HG03280 (cell line): ENCODE measurements around the gene MPP2.
A peak's percentile ranks its signal among the peaks of the same experiment; 100 is the strongest.
"Not testable (repeated sequence)": the region's sequence is repeated elsewhere in the genome, so short reads cannot be mapped to it uniquely, and the experiment has no call there.

Experiments
- ATAC-seq: cut with Tn5 transposase; IDR thresholded peaks from one replicate; pipeline ENCODE4 v1.9.1; 2021; ENCODE audit warnings: mild to moderate bottlenecking, moderate library complexity; ENCODE audit not compliant: unreplicated experiment

Gene MPP2

DNA sequence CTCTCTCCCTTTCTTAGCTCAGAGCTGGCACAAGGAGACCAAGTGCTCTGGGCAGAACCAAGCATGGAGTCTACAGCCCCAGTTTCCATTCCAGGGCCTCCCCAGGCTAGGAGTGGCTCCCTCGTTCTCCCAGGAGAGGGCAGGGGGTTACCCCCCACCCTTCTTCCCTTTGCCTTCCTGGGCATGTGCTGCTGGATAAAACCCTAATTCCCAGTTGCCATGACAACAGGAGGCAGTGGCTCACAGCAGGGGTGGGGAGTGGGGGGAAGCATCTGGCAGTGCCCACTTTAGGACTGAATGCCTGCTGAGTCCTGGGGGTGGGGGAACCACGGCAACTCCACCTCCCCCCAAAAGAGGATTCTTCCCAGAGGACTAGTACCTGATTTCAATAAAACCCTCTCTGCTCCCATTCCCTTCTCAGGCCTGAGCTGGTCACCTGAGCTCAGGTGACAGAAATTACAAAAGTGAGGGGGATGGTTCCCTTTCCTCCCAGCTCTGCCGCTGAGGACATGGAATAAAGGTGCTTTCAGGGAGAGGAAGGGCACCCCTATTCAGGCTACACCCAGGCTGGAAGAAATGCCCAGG, 1.8 kb downstream of the MPP2 start:
- no peak for ATAC-seq

DNA sequence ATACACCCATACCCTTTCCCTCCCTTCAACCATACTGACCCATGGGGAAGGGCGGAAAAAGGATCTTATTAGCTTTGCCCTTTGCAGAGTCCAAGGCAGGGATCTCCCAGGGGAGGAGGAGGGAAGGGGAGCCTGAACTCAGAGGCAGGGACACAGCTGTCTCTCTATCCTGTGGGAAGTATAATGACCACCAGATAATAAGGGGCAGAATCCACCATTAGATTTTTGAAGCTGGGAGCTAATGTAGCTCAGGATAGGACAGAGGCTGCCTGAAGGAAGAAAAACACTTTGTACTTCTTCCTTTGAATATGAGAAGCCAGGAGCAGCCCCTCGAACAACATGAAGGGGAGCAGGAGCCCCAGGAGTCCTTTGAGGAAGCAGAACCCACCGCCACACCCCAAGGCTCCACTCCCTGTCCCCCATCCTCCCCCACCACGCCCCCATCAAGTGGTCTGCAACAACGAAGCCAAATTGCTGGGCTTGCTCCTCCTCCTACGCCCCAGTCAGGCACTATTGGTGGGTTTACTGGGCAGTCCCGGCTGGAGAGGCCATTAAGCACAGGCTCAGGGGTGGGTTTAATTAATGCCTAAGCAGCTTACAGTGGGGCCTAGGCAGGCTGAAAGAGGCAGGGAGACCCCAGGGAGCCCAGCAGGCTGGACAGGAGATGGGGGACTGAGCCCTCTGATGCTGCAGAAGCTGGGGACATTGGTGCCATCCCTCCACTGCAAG, 5.3 kb downstream of the MPP2 start:
- ATAC-seq: no peak

DNA sequence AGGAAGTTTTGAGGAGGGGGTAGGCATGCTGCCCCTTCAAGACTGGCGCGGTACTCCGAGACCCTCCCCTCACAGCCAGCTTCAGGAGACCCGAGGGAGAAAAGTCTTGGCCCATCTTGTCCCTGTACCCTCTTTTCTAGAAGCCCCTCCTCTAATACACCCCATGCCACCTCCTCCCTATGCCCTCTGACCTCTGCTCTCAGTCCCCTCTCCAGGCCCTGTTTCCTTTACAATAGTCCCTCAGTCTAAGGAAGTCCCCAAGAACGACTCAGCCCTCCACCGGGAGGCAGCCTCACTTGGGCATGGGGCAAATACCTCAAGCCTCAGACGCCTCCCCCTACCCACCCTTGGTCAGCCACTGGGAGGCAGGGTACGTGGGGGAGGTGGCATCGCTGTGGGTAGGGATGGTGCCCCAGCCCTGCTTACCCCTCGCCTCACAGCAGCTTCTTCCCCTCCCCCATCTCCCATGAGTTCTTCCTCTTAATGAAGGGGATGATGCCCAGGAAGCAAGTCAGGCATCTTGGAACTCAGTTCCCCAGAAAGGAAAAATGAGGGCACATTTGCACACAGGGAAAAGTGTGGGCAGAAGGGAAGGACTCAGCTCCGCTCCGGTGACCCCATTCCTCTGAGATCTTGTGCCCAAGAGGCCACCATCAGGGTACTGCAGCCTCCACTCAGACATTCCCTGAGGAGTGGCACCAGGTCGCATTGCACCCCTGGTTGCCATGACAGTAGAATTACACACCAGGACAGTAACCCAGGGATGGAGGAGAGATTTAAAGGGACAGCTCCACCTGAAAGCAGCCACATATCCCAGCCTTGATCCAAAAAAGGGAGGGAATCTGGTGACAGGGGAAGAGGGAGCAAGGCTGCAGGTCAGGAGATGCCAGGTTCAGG, 6.2 kb downstream of the MPP2 start:
- ATAC-seq: no peak

DNA sequence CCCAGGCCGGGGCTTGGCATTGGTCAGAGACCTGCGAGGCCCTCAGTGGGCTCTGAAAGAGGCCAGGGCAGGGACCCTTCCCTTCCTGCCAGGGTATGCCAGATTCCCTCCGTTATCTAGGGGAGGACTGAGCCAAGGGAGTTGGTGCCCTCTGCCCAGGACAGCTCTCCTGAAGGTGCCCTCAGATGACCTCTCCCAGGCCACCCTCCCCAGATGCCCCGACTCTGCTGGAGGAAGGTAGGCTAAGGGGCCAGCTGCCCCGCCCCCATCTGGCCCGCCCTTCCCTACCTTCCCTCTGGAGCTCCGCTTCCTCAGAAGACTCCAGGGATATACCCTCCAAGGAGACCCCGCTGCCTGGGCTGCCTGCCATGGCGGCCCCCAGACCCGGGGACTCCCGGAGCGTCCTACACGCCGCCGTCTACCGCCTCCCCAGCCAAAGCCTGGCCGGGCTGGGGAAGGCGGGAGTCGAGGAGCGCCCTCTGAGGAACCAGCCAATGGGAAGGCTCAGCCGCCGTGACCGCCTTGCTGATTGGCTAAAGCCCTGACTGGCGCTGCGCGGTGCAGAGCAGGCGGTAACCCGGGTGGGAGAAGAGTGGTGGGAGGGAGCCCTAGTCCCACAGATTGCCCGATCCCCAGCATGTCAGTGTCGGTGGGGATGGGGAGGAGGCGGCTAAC, 7.0 kb downstream of the MPP2 start:
- ATAC-seq: peak; percentile 69

DNA sequence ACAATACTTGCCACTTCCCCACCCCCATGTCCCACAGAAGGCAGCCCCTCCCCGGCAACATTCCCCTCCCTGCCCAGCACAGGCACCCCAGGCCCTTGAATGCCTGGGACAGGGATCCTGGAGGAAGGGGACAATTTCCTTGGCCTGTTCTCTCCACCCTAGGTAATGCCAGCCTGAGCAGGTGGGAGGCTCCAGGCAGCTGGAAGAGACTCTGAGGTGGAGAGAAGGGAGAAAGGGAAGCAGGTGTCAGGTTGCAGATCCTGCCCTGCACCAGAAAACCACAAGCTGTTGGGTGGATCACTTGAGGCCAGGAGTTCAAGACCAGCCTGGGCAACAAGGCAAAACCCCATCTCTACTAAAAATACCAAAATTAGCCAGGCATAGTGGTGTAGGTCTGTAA, 8.9 kb downstream of the MPP2 start:
- no peak for ATAC-seq

DNA sequence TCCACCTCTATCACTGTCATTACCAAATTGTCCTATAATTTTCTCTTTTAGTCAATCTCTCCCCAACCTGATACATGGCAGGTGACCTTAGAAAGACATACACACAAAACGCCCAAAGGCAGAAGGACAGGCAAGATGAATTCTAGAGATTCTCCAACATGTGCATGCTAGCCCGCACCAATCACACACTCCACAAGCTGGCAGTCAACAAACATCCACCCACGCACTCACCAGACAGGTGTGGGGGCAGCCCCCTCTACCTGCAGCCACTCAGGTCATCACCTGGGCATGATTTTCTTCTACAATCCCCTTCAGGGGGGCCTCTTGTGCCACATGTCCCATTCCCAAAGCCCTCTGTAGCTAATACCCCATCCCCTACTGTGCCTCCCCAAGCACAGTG, 9.5 kb downstream of the MPP2 start:
- no peak for ATAC-seq

DNA sequence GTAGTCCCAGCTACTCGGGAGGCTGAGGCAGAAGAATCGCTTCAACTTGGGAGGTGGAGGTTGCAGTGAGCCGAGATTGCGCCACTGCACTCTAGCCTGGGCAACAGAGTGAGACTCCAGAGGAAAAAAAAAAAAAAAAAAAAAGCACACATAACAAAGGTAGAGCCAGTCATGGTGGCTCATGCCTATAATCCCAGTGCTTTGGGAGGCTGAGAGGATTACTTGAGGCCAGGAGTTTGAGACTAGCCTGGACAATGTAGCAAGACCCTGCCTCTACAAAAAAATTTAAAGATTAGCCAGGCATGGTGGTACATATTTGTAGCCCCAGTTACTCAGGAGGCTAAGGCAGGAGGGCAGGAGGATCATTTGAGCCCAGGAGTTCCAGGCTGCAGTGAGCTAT, 12.8 kb downstream of the MPP2 start:
- ATAC-seq: not testable (repeated sequence)

DNA sequence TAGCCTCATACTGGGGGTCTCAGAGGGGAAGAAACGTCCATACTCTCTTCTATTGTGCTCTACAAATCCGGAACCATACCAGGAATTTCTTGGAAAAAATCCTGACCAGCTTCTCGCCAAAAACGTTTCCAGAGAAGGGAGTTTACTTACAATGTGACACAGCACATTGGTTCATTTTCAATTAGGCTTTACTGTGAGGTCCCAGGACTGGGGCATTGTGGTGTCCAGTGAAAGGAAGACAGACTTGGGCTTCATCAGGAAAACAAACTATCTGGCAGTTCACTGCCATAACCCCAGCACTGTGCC, 14.7 kb downstream of the MPP2 start:
- no peak for ATAC-seq

DNA sequence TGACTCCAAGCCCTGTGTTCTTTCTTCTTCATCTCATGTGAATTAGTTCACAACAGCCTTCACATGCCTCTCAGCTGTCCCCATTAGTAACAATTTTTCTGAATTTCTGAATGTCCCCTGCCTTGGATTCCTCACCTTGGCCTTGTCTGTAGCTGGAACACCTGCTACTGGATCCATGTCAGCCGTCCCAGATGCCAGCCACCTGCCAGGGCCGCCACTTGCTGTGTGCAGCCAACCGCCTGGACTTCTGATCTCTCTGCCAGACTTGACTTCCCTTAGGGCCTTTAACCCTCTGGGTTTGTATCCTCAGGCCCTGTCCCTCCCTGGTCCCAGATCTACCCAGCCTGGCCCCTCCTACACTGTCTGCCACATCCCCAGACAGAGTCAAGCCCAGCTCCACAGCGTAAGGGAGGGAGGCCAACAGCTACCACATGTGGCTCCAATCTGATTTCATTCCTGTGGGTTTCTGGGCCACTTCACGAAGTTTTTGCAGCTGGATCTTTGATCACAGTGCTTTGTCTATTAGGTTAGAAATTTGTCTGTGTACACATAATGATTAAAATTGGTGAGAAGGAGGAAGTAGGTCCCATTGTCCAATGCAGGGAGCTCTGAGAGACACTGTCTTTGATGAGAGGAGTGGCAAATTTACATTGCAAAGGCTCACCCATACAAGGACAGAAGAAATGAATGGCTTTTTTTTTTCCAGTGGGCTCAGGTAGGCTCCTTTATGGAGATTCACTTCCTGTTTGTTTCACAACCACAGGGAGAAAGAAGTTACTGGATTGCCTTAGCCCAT, 15.3 kb downstream of the MPP2 start:
- no peak for ATAC-seq

DNA sequence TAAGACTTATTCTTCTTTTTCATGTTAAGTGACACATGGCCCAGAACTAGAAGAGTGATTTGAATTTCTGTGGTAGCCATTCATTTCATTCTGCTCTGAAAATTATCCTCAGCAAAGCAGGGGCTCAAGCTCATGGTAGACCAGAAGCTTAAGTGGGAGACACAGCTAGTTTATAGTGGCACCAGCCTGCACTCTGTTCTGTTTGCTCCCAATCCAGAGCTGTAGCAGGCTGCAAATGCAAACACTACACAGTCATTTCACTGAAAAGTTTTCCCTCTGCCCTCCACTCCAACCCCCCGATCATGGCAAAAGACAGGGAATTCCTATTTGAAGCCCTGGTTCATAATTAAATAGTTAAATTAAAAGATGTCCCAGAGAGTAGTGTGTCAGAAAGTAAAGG, 17.1 kb downstream of the MPP2 start:
- no peak for ATAC-seq

DNA sequence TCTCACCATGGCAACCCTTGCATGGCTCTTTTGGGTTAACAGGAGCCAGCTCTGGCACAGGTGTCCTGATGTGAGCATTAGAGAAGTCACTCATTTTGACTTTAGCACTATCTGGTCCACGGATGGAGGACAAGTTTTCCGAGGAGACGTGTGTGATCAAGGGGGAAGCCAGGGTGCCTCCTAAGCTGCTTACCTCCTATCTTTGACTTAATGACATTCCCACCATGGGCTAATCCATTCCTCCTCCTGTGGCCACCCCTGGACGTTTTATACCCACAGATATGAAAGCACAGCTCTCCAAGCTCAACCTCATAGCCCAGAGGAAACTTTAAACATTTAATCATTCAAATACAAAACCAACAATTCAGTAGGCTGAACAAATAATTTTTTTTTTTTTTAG, 18.8 kb downstream of the MPP2 start:
- no peak for ATAC-seq

DNA sequence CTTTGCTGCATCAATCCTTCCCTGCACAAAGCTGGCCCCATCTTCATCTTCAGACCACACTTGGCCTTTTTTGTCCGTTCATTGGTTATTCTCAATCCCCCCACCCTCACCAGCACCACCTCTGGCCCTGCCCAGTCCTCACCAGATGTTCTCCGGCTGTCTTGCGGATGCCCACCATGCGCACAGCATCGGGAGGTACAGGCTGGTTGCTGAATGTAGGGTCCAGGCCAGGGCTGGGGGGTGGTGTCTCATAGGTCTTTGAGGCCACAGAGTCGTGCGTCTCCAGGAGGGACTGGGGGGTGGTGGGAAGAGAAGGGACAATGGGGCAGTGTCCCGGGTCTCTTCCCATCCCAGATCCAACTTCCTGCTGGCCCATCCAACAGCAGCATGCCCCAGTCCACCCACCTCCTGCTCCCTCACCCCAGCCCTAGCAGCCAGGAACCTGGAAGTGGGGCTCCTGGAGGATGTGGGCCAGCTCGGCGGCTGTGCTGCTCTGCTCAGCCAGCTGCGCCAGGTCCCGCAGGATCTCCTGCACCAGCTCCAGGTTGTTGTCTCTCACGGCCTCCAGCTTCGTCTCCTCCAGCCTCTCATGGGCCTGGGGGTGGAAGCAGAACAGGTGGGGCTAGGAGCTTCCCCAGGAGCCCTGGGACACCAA, 24.4 kb downstream of the MPP2 start:
- no peak for ATAC-seq

DNA sequence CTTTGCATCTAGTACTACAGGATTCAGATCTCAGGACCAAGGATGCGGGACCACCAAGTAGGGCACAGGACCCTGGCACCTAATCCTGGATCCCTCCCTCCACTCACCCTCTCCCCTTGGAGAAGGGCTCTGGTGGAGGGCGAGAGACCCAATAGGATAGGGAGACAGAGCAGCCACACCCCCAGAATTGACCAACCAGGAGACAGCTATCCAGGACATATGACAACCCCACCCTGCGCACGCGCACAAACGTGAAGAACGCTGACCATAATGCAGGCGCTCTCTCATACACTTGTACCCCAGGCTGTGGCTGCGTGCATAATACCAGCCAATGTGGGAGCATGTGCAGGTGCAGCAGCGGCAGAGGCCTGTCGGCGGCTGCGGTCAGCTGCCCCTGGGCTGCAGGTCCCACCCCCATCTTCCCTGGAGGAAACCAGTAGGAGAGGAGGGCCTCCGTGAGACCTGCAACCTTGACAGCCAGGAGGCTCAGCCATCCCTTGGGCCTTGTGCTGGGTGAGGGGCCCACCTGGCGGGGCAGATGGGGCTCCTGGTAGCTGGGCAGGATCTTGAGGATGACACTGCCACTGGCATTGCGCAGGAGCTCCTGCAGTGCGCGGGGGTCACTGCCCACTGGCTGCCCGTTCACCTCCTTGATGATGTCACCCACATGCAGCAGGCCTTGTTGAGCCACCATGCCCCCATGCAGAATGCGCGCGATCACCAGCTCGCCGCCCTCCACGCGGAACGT, 25.4 kb downstream of the MPP2 start:
- ATAC-seq: no peak

DNA sequence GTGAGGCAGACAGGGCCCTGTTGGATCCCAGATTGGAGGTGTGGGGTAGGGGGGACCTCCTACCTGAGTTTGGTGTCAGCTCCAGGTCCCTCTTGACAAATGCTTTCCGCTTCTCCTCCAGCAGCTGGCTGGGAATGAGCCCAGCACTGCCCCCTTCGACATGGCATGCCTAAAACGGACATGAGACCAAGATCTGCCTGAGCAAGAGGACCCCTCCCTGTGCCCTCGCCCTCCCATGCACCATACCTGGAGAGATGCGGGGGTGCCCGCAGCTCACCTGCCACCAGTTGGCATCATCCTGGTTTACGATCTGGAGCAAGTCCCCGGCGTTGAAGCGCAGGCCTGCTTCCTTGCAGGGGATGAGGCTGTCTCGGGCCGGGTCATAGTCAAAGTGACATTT, 26.2 kb downstream of the MPP2 start:
- ATAC-seq: no peak

DNA sequence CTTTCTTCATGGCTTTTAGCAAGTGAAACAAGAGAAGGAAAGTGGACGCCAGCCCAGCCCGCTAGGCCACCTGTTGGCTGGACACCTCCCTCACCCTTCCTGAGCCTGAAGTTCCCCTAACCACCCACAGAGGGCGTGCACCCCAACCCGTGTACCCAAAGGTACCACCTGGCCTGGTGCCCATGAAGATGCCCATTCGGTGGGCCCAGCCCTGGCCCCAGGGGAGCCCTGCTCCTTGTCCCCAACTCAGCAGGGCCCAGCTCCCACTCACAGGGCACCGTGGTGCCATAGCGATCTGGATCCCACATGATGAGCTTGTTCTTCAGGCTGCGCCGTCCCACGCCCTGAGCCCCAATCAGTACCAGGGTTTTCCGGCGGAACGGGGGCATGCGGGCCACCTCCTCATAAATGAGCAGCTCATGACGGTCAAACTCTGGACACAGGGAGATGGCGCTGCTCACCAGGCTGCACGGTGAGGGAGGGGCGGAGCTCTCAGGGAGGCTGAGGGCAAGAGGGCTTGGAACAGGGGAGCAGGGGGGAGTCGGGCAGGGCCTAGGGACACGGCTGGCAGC, 26.8 kb downstream of the MPP2 start:
- no peak for ATAC-seq

DNA sequence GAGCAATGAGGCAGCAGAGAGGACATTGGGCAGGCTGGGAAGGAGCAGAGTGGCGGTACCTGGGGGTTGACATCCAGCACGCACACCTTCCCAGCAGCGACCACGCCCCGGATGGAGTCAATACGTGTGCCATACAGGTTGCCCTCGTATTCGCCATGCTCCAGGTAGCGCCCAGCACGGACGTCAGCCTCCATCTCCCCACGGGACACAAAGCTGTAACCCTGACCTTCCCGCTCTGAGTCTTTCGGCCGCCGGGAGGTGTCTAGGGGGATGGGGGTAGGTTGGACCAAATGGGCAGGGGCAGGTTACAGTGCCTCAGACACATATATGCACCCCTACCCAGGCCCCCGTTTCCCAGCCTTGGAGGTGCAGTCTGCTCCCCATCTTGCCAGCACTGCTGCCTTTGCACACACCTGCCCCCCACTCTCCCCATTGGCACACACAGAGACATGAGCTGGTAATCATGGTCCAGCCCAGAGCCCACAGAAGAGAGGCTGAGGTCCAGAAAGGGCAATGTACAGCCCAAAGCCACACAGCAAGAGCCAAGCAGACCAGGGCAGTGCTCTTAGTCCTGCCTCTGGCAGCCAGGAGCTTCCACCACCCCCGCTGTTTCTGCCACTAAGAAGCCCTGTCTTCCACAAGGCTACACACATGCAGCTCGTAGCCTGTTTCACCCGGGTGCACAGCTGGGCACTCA, 27.5 kb downstream of the MPP2 start:
- ATAC-seq: no peak

DNA sequence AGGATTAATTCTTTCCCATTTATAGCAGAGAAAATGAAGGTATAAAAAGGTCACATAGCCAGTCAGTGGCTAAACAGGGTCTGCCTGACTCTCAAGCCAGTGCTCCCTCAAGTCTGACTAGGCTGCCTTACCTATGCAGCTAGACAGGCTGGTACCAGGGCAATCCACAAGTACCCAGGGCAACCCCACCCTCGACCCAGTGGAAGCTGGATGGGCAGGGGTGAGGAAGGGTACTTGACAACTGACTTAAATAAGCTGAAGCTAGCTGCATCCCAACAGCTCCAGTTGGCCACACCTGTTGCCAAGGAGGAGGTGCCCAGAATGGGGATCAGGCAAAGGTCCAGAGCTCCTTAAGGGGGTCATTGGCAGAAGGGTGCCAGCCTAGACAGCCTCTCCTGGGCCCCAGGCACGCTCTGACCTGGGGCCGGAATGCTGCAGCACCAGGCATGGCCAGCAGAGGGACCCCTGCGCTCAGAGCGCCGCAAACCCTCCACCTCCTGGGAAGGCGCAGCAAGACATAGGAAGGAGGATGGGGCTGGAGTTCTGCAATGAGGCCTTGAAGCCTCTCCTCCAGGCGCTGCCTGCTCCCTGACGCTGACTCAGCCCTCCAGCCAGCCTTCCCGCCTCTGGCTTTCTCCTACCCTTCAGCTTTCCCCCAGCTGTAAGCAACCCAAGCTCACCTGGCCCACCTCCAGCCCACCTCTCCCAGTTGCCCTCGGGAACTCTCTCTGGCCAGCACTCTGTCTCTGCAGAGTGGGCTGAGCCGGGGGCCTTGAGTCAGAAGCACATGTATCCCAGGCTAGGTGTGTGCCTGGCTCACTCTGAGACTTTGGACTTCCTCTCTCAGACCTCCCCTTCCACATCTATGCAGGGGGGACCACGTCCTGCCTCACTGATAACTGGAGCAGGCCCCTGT, 28.8 kb downstream of the MPP2 start:
- ATAC-seq: no peak
